Measurements from ENCODE around the gene GNAI3. TPM values are rescaled to one million over a fixed set of nuclear protein-coding genes. Genes with fewer than 3 reads are reported as not detected.

The GNAI3 gene
- total RNA-seq, 1 experiment from 2014 or later = 9.9 TPM

GRCh38 chr1:109556563-109556962 is 8.1 kb downstream of the GNAI3 start:
- Histone ChIP-seq H3T11ph (ENCODE audit: low read length) (no peak overlapping the region), H2BK15ac (ENCODE audit: low read depth, low read length) (no peak overlapping the region), H3K23ac (ENCODE audit: insufficient read length, low read depth, low read length) (no peak overlapping the region), H4K91ac (ENCODE audit: insufficient read length, low read depth, low read length) (no peak overlapping the region), H3K56ac (ENCODE audit: insufficient read length, low read depth, low read length) (no peak overlapping the region), H3K4me1 (ENCODE audit: insufficient read depth, low read length) (no peaks in the 10 kb centered on the region; the same call in 1 of the 2 replicates), H4K5ac (ENCODE audit: insufficient read length, low read depth, low read length) (no peak overlapping the region), H3K4me2 (ENCODE audit: insufficient read depth, insufficient read length, low read length) (no peak overlapping the region), H2AFZ (ENCODE audit: low read length) (no peak overlapping the region), H2BK20ac (ENCODE audit: low read depth, low read length, poor library complexity, severe bottlenecking) (no peak overlapping the region), H3K14ac (ENCODE audit: insufficient read depth, low read length) (no peak overlapping the region), H4K20me1 (ENCODE audit: control insufficient read depth, insufficient read depth, insufficient read length) (no peaks in the 10 kb centered on the region), H3K27ac (ENCODE audit: insufficient read length, low read depth, low read length) (no peak overlapping the region), H3K79me1 (ENCODE audit: insufficient read depth, low read depth, low read length, poor library complexity, severe bottlenecking) (peaks cover 3% of the 10 kb centered on the region), H3K18ac (ENCODE audit: insufficient read length, low read depth, low read length) (no peak overlapping the region), H4K8ac (replicated peaks; ENCODE audit: insufficient read length, low read depth, low read length) (no peak overlapping the region), H2BK12ac (ENCODE audit: insufficient read length, low read depth, low read length) (no peak overlapping the region), H3K4ac (ENCODE audit: low read depth, low read length) (no peak overlapping the region), H3K23me2 (ENCODE audit: insufficient read length, low read depth, low read length, poor library complexity, severe bottlenecking) (no peaks in the 10 kb centered on the region), H3K27me3 (ENCODE audit: insufficient read depth, low read length) (no peaks in the 10 kb centered on the region), H3K9me3 (ENCODE audit: control insufficient read depth, low read depth, low read length) (no peaks in the 10 kb centered on the region), H2BK120ac (ENCODE audit: low read depth, low read length, poor library complexity, severe bottlenecking) (no peak overlapping the region), H2BK5ac (ENCODE audit: insufficient read length, low read length) (no peak overlapping the region), H3K79me2 (ENCODE audit: insufficient read depth, low read length) (peaks cover 29% of the 10 kb centered on the region; the same call in 1 of the 2 replicates), H3K9ac (ENCODE audit: extremely low read depth, insufficient read length, low read length) (no peak overlapping the region), H2AK5ac (ENCODE audit: insufficient read length, low read length) (no peak overlapping the region)
- Mint-ChIP-seq H3K4me3 (no peak overlapping the region), H3K27me3 (ENCODE audit: low read depth) (no peaks in the 10 kb centered on the region), H3K27ac (peak overlapping the region in 1 of 3 experiments; percentile 45; a peak in 1 of 7 replicates), H3K36me3 (ENCODE audit: insufficient read depth in 1 of 3, low read depth in 3 of 3) (peaks cover 3 to 5% (median 4%) of the 10 kb centered on the region in 3 experiments; a peak in 6 of 7 replicates), H3K9me3 (no peaks in the 10 kb centered on the region; a peak in 1 of 5 replicates), H3K4me1 (peaks cover 9 to 13% of the 10 kb centered on the region in 2 experiments)
- TF ChIP-seq, protein P1, sequence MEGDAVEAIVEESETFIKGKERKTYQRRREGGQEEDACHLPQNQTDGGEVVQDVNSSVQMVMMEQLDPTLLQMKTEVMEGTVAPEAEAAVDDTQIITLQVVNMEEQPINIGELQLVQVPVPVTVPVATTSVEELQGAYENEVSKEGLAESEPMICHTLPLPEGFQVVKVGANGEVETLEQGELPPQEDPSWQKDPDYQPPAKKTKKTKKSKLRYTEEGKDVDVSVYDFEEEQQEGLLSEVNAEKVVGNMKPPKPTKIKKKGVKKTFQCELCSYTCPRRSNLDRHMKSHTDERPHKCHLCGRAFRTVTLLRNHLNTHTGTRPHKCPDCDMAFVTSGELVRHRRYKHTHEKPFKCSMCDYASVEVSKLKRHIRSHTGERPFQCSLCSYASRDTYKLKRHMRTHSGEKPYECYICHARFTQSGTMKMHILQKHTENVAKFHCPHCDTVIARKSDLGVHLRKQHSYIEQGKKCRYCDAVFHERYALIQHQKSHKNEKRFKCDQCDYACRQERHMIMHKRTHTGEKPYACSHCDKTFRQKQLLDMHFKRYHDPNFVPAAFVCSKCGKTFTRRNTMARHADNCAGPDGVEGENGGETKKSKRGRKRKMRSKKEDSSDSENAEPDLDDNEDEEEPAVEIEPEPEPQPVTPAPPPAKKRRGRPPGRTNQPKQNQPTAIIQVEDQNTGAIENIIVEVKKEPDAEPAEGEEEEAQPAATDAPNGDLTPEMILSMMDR (conservative IDR thresholded peaks at IDR 0.05) = no peak
- WGBS (ENCODE audit: extremely low coverage, insufficient read length, low lambda C conversion rate) = no CpG with 5 or more reads among the region's 2 CpGs
- no peak for DNase-seq

All from H9 (cell line).